Activated T-helper 9 cell treated with anti-CD3 and anti-CD28 coated beads, Interleukin-2, amount 50 U/mL, for 16 hours (primary cell): Measurements from ENCODE around the gene PPP1R12C.

ENCODE experiments used
- DNase-seq: peaks from one replicate; pipeline ENCODE4 v3.0.0-alpha.2; 2020; ENCODE audit warnings: low read depth

Gene PPP1R12C

GRCh38 chr19:55044286-55044685 lies 73.2 kb downstream of the PPP1R12C start:
- no peak for DNase-seq

DNA sequence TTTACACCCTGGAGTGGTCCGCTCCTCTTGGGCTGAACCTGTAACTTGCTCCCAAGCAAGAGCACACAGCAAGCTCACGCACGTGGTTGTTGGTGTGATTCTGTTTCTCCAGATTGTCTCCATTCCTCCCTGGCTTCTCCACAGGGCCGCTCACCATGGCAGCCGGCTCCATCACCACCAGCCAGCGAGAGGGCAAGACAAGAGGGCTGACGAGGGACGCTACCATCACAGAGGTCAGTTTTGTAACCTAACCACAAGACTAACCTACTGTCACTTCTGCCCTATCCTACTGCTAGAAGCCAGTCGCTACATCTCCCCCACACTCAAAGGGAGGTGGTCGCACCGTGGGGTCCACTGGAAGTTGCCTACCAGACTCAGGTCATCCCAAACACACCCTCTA lies 74.7 kb downstream of the PPP1R12C start:
- no peak for DNase-seq

- DNase-seq: no peak
Observed at GRCh38 chr19:55042344-55042678, 75.1 kb downstream of the PPP1R12C start.

GRCh38 chr19:55041627-55042343 lies 75.7 kb downstream of the PPP1R12C start:
- DNase-seq: no peak

DNA sequence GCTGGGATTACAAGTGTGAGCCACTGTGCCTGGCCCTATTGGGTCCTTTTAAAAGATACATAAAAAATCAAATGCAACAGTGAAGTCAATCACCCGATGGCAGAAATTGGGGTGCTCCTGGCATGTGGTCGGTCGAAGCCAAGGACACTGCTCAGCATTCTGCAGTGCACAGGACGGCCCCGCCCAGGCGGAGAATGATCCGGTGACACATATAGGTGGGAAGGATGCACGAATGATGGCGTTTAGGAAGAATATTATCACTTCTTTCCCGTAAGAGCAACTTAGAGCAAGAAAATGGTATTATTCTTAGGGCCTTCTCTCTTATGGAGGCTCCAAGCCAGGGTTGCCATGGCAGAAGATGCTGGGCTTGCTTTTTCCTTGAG lies 76.2 kb downstream of the PPP1R12C start:
- no peak for DNase-seq
